Endothelial cell (in vitro differentiated cells): ENCODE measurements around the gene CAP2. TPM values are rescaled to one million over a fixed set of nuclear protein-coding genes. Genes with fewer than 3 reads are reported as not detected.
"Not testable (repeated sequence)": the region's sequence is repeated elsewhere in the genome, so short reads cannot be mapped to it uniquely, and the experiment has no call there.

ENCODE experiments used
- DNase-seq: peaks from one replicate; pipeline ENCODE4 v3.0.0; 2021; ENCODE audit warnings: low spot score
- H3K27ac Mint-ChIP-seq: one replicate; pipeline ENCODE4 v1.8.0; 2021; ENCODE audit warnings: mixed read lengths, inconsistent platforms; ENCODE audit not compliant: unreplicated experiment
- H3K27me3 Mint-ChIP-seq: one replicate; pipeline ENCODE4 v1.8.0; 2021; ENCODE audit warnings: mild to moderate bottlenecking, moderate library complexity, mixed read lengths, inconsistent platforms; ENCODE audit not compliant: unreplicated experiment
- H3K36me3 Mint-ChIP-seq: one replicate; pipeline ENCODE4 v1.8.0; 2021; ENCODE audit warnings: mild to moderate bottlenecking, low read depth, mixed read lengths, inconsistent platforms; ENCODE audit not compliant: unreplicated experiment
- H3K4me1 Mint-ChIP-seq: one replicate; pipeline ENCODE4 v1.8.0; 2021; ENCODE audit warnings: mild to moderate bottlenecking, mixed read lengths, inconsistent platforms; ENCODE audit not compliant: unreplicated experiment
- H3K4me3 Mint-ChIP-seq: one replicate; pipeline ENCODE4 v1.8.0; 2021; ENCODE audit warnings: mild to moderate bottlenecking, mixed read lengths, inconsistent platforms; ENCODE audit not compliant: unreplicated experiment
- H3K9me3 Mint-ChIP-seq: one replicate; pipeline ENCODE4 v1.8.0; 2021; ENCODE audit warnings: mixed read lengths, inconsistent platforms; ENCODE audit not compliant: unreplicated experiment
- CTCF ChIP-seq: fragments of 200-600 bp; sonication (generic); IDR thresholded peaks from one replicate; pipeline ENCODE4 v1.5.0; 2021; ENCODE audit warnings: antibody characterized with exemption; ENCODE audit not compliant: unreplicated experiment
- total RNA-seq: library from RNA; stranded (reverse); fragmentation: NEBNext Ultra II Directional; extraction: Animal tissue kit (Norgen Biotek cat#: 25700); gene quantifications from one replicate; pipeline ENCODE4 v1.2.1, GENCODE V29; 2021; ENCODE audit not compliant: unreplicated experiment

CAP2 gene
- total RNA-seq, 1 donor from 2014 or later, result 4.4 TPM

DNA sequence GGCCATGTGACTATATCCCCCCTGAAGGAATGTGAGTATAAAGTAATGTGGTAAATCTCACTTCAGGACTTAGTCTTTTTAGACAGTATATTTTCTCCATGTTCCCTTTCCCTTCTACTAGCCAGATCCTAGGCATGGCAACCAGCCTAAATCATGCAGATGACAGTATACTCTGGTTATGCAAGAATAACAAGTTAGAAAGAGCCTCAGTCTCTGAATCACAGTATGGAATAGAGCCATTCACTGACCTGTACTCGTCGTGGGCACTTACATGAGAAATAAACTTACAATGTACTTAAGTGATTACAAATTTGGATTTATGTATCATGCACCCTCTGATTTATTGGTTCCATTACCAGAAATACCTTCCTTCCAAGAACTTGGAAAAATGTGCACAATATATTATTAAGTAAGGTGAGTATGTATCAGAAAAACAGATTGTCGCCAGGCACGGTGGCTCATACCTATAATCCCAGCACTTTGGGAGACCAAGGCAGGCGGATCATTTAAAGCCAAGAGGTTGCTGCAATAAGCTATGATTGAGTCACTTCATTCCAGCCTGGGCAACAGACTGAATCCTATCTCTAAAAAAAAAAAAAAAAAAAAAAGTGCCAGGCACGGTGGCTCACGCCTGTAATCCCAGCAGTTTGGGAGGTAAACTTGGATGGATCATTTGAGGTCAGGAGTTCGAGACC, 181.6 kb downstream of the CAP2 start:
- H3K4me3 Mint-ChIP-seq, result no peak overlapping the region
- no peaks in the 10 kb centered on the region for H3K4me1 Mint-ChIP-seq
- H3K9me3 Mint-ChIP-seq, result no peaks in the 10 kb centered on the region
- peaks cover 5% of the 10 kb centered on the region for H3K36me3 Mint-ChIP-seq
- no peak overlapping the region for H3K27ac Mint-ChIP-seq
- H3K27me3 Mint-ChIP-seq, result peaks cover 2% of the 10 kb centered on the region
- TF ChIP-seq CTCF, result no peak
- no peak for DNase-seq

GRCh38 chr6:17577059-17577458, 183.7 kb downstream of the CAP2 start:
- no peak for TF ChIP-seq CTCF
- peaks cover 5% of the 10 kb centered on the region for H3K36me3 Mint-ChIP-seq
- no peak for DNase-seq

DNA sequence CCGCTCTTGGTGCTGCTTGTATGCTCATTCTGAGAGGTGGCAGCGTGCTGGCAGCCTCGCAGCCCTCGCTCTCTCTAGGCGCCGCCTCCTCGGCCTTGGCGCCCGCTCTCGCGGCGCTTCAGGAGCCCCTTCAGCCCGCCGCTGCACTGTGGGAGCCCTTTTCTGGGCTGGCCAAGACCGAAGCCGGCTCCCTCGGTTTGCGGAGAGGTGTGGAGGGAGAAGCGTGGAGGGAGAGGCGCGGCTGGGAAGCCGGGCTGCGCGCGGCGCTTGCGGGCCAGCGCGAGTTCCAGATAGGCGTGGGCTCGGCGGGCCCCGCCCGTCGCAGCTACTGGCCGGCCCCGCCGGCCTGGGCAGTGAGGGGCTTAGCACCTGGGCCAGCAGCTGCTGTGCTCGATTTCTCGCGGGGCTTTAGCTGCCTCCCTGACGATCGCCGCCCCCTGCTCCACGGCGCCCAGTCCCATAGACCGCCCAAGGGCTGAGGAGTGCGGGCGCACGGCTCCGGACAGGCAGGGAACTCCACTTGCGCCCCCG, 187.2 kb downstream of the CAP2 start:
- peaks cover 3% of the 10 kb centered on the region for H3K4me1 Mint-ChIP-seq
- peak overlapping the region; percentile 80 for H3K4me3 Mint-ChIP-seq
- H3K27ac Mint-ChIP-seq, result no peak overlapping the region
- no peak for TF ChIP-seq CTCF
- no peaks in the 10 kb centered on the region for H3K9me3 Mint-ChIP-seq
- H3K36me3 Mint-ChIP-seq, result no peaks in the 10 kb centered on the region
- H3K27me3 Mint-ChIP-seq, result no peaks in the 10 kb centered on the region
- peak; percentile 27 for DNase-seq

More at GRCh38 chr6:17577059-17577458, 183.7 kb downstream of the CAP2 start:
- Mint-ChIP-seq H3K4me1 (no peaks in the 10 kb centered on the region), H3K4me3 (no peak overlapping the region), H3K9me3 (no peaks in the 10 kb centered on the region), H3K27me3 (no peaks in the 10 kb centered on the region), H3K27ac (no peak overlapping the region)

DNA sequence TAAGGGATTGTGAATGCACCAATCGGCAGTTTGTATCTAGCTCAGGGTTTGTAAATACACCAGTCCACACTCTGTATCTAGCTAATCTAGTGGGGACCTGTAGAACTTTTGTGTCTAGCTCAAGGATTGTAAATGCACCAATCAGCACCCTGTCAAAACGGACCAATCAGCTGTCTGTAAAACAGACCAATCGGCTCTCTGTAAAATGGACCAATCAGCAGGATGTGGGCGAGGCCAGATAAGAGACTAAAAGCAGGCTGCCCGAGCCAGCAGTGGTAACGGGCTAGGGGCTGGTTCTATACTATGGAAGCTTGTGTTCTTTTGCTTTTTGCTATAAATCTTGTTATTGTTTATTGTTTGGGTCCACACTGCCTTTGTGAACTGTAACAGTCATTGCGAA, 187.9 kb downstream of the CAP2 start:
- H3K4me1 Mint-ChIP-seq, H3K27me3 Mint-ChIP-seq, H3K36me3 Mint-ChIP-seq, DNase-seq, H3K27ac Mint-ChIP-seq, H3K9me3 Mint-ChIP-seq: not testable (repeated sequence)
- H3K4me3 Mint-ChIP-seq, result peak overlapping the region; percentile 80

GRCh38 chr6:17583811-17584210, 190.4 kb downstream of the CAP2 start:
- TF ChIP-seq CTCF, result no peak
- Mint-ChIP-seq H3K27ac (no peak overlapping the region), H3K4me3 (no peak overlapping the region), H3K36me3 (no peaks in the 10 kb centered on the region), H3K27me3 (no peaks in the 10 kb centered on the region), H3K9me3 (no peaks in the 10 kb centered on the region), H3K4me1 (peaks cover 3% of the 10 kb centered on the region)
- no peak for DNase-seq
